AG10803 (cell line): ENCODE results near the gene TUBGCP5.

ENCODE experiments used
- DNase-seq: peaks from one replicate; pipeline ENCODE4 v3.0.0; 2010; ENCODE audit warnings: low read depth
- H3K4me3 ChIP-seq: 2 replicates; pipeline ENCODE4 v1.5.1; 2011; ENCODE audit warnings: mild to moderate bottlenecking, low read length, control low read depth
- CTCF ChIP-seq: conservative IDR thresholded peaks from 2 replicates; pipeline ENCODE4 v1.5.1; 2011; ENCODE audit warnings: mild to moderate bottlenecking, low read length, control low read depth, inconsistent platforms

The TUBGCP5 gene

GRCh38 chr15:22961762-22962161 lies 77.6 kb downstream of the TUBGCP5 start:
- 0 out of 2 replicates have a peak overlapping the region, but pooled peaks have one; percentile 6 for H3K4me3 ChIP-seq
- TF ChIP-seq CTCF, result no peak
- DNase-seq, result peak; percentile 44

GRCh38 chr15:22960556-22960955 lies 78.8 kb downstream of the TUBGCP5 start:
- TF ChIP-seq CTCF, result no peak
- DNase-seq, result no peak
- H3K4me3 ChIP-seq, result no peak overlapping the region

GRCh38 chr15:22960126-22960525 lies 79.2 kb downstream of the TUBGCP5 start:
- no peak overlapping the region for H3K4me3 ChIP-seq
- TF ChIP-seq CTCF, result no peak
- no peak for DNase-seq

GRCh38 chr15:22959321-22960101 lies 79.9 kb downstream of the TUBGCP5 start:
- no peak overlapping the region for H3K4me3 ChIP-seq
- no peak for TF ChIP-seq CTCF
- DNase-seq, result no peak

- no peak for DNase-seq
- no peak overlapping the region for H3K4me3 ChIP-seq
- TF ChIP-seq CTCF, result no peak
Measured at GRCh38 chr15:22958487-22959280, 80.7 kb downstream of the TUBGCP5 start.

- no peak overlapping the region for H3K4me3 ChIP-seq
- no peak for TF ChIP-seq CTCF
- DNase-seq, result no peak
Measured at GRCh38 chr15:22956978-22957260, 82.5 kb downstream of the TUBGCP5 start.
